HepG2 (cell line): ENCODE data around the gene HTRA2. TPM values are rescaled to one million over a fixed set of nuclear protein-coding genes. Genes with fewer than 3 reads are reported as not detected.

Source experiments
- ELF3 ChIP-seq: IDR thresholded peaks from 2 replicates; pipeline ENCODE4 v1.6.1; 2016; ENCODE audit warnings: missing genetic modification reagents, missing compliant biosample characterization
- FOXC1 ChIP-seq: sonication (generic); formaldehyde crosslinking; IDR thresholded peaks from 2 replicates; pipeline ENCODE4 v1.8.0; 2022; ENCODE audit warnings: mild to moderate bottlenecking, missing genetic modification reagents, borderline replicate concordance
- HDAC2 ChIP-seq: sonication (generic); formaldehyde crosslinking; IDR thresholded peaks from 2 replicates; pipeline ENCODE4 v1.4.0; 2020; ENCODE audit warnings: missing genetic modification reagents
- MAZ ChIP-seq, 2 experiments: sonication (generic) in 1 of 2; formaldehyde crosslinking in 1 of 2; IDR thresholded peaks; 2 replicates each; pipeline versions ENCODE4 v1.5.0 to v1.6.1; 2012 to 2020; ENCODE audit warnings: low read depth in 2 of 2, mild to moderate bottlenecking in 2 of 2, borderline replicate concordance in 1 of 2, improper control_type of control experiment in 1 of 2, low read length in 1 of 2, missing genetic modification reagents in 1 of 2, moderate library complexity in 1 of 2
- NFIB ChIP-seq: sonication (generic); formaldehyde crosslinking; IDR thresholded peaks from 2 replicates; pipeline ENCODE4 v1.9.0; 2021; ENCODE audit warnings: missing genetic modification reagents, mild to moderate bottlenecking, borderline replicate concordance
- NKX3-1 ChIP-seq: sonication (generic); formaldehyde crosslinking; IDR thresholded peaks from 2 replicates; pipeline ENCODE4 v1.5.0; 2020; ENCODE audit warnings: missing genetic modification reagents
- NR2F6 ChIP-seq, 2 experiments: IDR thresholded peaks; 2 replicates each; pipeline ENCODE4 v1.6.1; 2016; ENCODE audit warnings: antibody characterized with exemption in 1 of 2, mild to moderate bottlenecking in 1 of 2
- PAWR ChIP-seq: sonication (generic); formaldehyde crosslinking; IDR thresholded peaks from 2 replicates; pipeline ENCODE4 v1.4.0; 2020; ENCODE audit warnings: missing genetic modification reagents, mild to moderate bottlenecking, borderline replicate concordance
- PHF20 ChIP-seq: sonication (generic); formaldehyde crosslinking; IDR thresholded peaks from 2 replicates; pipeline ENCODE4 v1.5.0; 2020; ENCODE audit warnings: mild to moderate bottlenecking, missing genetic modification reagents
- PRMT3 ChIP-seq: sonication (generic); formaldehyde crosslinking; IDR thresholded peaks from 2 replicates; pipeline ENCODE4 v1.8.1; 2022; ENCODE audit warnings: low read depth, mild to moderate bottlenecking, moderate library complexity, missing genetic modification reagents, borderline replicate concordance
- RBFOX2 ChIP-seq: fragments of 200-400 bp; formaldehyde crosslinking; IDR thresholded peaks from 2 replicates; pipeline ENCODE4 v1.6.1; 2017; ENCODE audit warnings: low read depth, mild to moderate bottlenecking, low read length
- SRSF4 ChIP-seq: fragments of 200-400 bp; formaldehyde crosslinking; IDR thresholded peaks from one replicate; pipeline ENCODE4 v1.6.1; 2018; ENCODE audit warnings: mild to moderate bottlenecking, low read depth, low read length, moderate library complexity; ENCODE audit not compliant: poor library complexity, severe bottlenecking
- TBX2 ChIP-seq: sonication (generic); formaldehyde crosslinking; IDR thresholded peaks from 2 replicates; pipeline ENCODE4 v1.5.0; 2020; ENCODE audit warnings: missing genetic modification reagents, mild to moderate bottlenecking, borderline replicate concordance
- ZNF136 ChIP-seq: sonication (generic); formaldehyde crosslinking; IDR thresholded peaks from 2 replicates; pipeline ENCODE4 v1.8.1; 2022; ENCODE audit warnings: low read depth, mild to moderate bottlenecking, moderate library complexity, missing genetic modification reagents
- ZNF263 ChIP-seq: sonication (generic); formaldehyde crosslinking; IDR thresholded peaks from 2 replicates; pipeline ENCODE4 v1.4.0; 2020; ENCODE audit warnings: missing genetic modification reagents
- ZNF616 ChIP-seq: sonication (generic); formaldehyde crosslinking; IDR thresholded peaks from 2 replicates; pipeline ENCODE4 v1.5.0; 2020; ENCODE audit warnings: low read depth, mild to moderate bottlenecking, missing genetic modification reagents
- ZNF724P ChIP-seq: sonication (generic); formaldehyde crosslinking; IDR thresholded peaks from 2 replicates; pipeline ENCODE4 v1.8.0; 2022; ENCODE audit warnings: missing genetic modification reagents, borderline replicate concordance
- ZNF747 ChIP-seq: sonication (generic); formaldehyde crosslinking; IDR thresholded peaks from 2 replicates; pipeline ENCODE4 v1.8.1; 2023; ENCODE audit warnings: missing genetic modification reagents, mild to moderate bottlenecking, borderline replicate concordance
- ZNF749 ChIP-seq: sonication (generic); formaldehyde crosslinking; IDR thresholded peaks from 2 replicates; pipeline ENCODE4 v1.8.0; 2022; ENCODE audit warnings: mild to moderate bottlenecking, missing genetic modification reagents, moderate library complexity, borderline replicate concordance
- ZNF788 ChIP-seq: sonication (generic); formaldehyde crosslinking; IDR thresholded peaks from 2 replicates; pipeline ENCODE4 v1.5.0; 2020; ENCODE audit warnings: mild to moderate bottlenecking, missing genetic modification reagents, borderline replicate concordance
- polyA plus RNA-seq, 8 experiments: library from polyadenylated mRNA; depleted of rRNA in 3 of 8; stranded (reverse) in 7 of 8; unstranded in 1 of 8; fragments of >200 nt; fragmentation: Illumina TruSeq in 4 of 8; extraction: Trizol in 4 of 8; gene quantifications; 2 replicates each; pipeline versions ENCODE4 v1.2.1 to v1.2.3, GENCODE V29; 2011 to 2016; ENCODE audit warnings: low read depth in 4 of 8, missing spikeins in 1 of 8, mixed read lengths in 1 of 8; ENCODE audit not compliant: insufficient read depth in 1 of 8
- total RNA-seq, 5 experiments: library from RNA; depleted of rRNA; stranded (reverse); fragments of >200 nt; fragmentation: Illumina TruSeq; extraction: Trizol; gene quantifications; 2 replicates each; pipeline ENCODE4 v1.2.3, GENCODE V29; 2016; ENCODE audit warnings: low read depth in 1 of 5
- TF ChIP-seq, protein P1 (sequence below): sonication (generic); formaldehyde crosslinking; conservative IDR thresholded peaks from 2 replicates; pipeline ENCODE4 v1.8.1; 2023; ENCODE audit warnings: missing genetic modification reagents
- TF ChIP-seq, protein P2 (sequence below): IDR thresholded peaks from 2 replicates; pipeline ENCODE4 v1.6.1; 2012; ENCODE audit warnings: low read depth, low read length, improper control_type of control experiment
- TF ChIP-seq, protein P3 (sequence below): sonication (generic); formaldehyde crosslinking; IDR thresholded peaks from 2 replicates; pipeline ENCODE4 v1.5.0; 2020; ENCODE audit warnings: mild to moderate bottlenecking, missing genetic modification reagents, moderate library complexity

The HTRA2 gene
- total and polyA plus RNA-seq, 2 of the 13 experiments (the other 11 are each of a cell fraction or from before 2014, with no cell fraction given), result 47.7 to 50.3 TPM

DNA sequence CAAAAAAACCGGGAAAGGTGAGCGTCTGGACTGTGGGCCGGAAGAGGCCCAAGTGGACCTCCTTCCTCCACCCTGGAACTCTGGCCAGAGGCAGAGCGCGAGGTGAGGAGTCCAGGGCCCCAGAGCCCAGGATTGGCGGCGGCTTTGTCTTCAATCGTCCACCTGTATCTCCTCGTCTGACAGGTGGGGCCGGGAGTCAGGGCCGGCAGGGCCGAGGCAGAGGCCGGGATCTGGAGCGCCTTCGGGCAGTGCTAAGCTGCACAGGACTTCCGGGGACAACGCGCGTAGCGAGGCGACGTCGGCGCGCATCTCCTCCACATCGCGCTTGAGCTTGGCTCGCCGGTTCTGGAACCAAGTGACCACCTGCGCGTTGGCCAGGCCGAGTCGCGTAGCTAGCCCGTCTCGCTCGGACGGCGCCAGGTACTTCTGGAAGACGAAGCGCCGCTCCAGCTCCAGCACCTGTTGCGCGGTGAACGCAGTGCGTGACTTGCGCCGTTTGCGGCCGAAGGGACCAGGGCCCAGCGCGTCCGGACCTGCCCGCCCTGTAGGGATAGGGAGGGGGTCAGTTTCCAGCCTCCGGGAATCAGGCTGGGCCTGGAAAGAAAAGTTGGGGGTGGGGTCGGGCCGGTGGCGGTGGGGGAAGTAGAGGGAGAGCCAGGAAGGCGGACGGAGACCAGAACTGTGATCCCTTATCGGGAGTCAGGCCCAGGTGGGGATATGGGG is 31.8 kb upstream of the HTRA2 start (continued):
- TF ChIP-seq, protein P1, sequence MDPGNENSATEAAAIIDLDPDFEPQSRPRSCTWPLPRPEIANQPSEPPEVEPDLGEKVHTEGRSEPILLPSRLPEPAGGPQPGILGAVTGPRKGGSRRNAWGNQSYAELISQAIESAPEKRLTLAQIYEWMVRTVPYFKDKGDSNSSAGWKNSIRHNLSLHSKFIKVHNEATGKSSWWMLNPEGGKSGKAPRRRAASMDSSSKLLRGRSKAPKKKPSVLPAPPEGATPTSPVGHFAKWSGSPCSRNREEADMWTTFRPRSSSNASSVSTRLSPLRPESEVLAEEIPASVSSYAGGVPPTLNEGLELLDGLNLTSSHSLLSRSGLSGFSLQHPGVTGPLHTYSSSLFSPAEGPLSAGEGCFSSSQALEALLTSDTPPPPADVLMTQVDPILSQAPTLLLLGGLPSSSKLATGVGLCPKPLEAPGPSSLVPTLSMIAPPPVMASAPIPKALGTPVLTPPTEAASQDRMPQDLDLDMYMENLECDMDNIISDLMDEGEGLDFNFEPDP, result 0 out of 2 replicates have a peak, but pooled peaks have one; percentile 67
- no peak for TF ChIP-seq MAZ (IDR thresholded peaks at IDR 0.05; ENCODE audit: borderline replicate concordance, low read depth, low read length)
- TF ChIP-seq MAZ (CRISPR knock-in tag; IDR thresholded peaks at IDR 0.05; ENCODE audit: low read depth), result peak; percentile 82
- TF ChIP-seq SRSF4, result no peak
- TF ChIP-seq, protein P2, sequence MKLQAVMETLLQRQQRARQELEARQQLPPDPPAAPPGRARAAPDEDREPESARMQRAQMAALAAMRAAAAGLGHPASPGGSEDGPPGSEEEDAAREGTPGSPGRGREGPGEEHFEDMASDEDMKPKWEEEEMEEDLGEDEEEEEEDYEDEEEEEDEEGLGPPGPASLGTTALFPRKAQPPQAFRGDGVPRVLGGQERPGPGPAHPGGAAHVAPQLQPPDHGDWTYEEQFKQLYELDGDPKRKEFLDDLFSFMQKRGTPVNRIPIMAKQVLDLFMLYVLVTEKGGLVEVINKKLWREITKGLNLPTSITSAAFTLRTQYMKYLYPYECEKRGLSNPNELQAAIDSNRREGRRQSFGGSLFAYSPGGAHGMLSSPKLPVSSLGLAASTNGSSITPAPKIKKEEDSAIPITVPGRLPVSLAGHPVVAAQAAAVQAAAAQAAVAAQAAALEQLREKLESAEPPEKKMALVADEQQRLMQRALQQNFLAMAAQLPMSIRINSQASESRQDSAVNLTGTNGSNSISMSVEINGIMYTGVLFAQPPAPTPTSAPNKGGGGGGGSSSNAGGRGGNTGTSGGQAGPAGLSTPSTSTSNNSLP, result no peak
- TF ChIP-seq PHF20 (CRISPR knock-in tag), result peak; percentile 32; the same call in 1 of the 2 replicates
- TF ChIP-seq, protein P3, sequence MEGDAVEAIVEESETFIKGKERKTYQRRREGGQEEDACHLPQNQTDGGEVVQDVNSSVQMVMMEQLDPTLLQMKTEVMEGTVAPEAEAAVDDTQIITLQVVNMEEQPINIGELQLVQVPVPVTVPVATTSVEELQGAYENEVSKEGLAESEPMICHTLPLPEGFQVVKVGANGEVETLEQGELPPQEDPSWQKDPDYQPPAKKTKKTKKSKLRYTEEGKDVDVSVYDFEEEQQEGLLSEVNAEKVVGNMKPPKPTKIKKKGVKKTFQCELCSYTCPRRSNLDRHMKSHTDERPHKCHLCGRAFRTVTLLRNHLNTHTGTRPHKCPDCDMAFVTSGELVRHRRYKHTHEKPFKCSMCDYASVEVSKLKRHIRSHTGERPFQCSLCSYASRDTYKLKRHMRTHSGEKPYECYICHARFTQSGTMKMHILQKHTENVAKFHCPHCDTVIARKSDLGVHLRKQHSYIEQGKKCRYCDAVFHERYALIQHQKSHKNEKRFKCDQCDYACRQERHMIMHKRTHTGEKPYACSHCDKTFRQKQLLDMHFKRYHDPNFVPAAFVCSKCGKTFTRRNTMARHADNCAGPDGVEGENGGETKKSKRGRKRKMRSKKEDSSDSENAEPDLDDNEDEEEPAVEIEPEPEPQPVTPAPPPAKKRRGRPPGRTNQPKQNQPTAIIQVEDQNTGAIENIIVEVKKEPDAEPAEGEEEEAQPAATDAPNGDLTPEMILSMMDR, result peak; percentile 27; the same call in 1 of the 2 replicates
- 0 out of 2 replicates have a peak, but pooled peaks have one; percentile 34 for TF ChIP-seq NFIB
- no peak for TF ChIP-seq ZNF136 (CRISPR knock-in tag)
- TF ChIP-seq TBX2 (CRISPR knock-in tag), result peak; percentile 72
- peak; percentile 64; the same call in 1 of the 2 replicates for TF ChIP-seq NKX3-1
- 0 out of 2 replicates have a peak, but pooled peaks have one; percentile 26 for TF ChIP-seq PRMT3
- TF ChIP-seq ZNF747 (CRISPR knock-in tag), result 0 out of 2 replicates have a peak, but pooled peaks have one; percentile 43
- TF ChIP-seq ZNF749 (CRISPR knock-in tag), result peak; percentile 28; the same call in 1 of the 2 replicates
- peak; percentile 22; the same call in 1 of the 2 replicates for TF ChIP-seq PAWR (CRISPR knock-in tag)
- peak; percentile 51 for TF ChIP-seq ZNF263 (CRISPR knock-in tag)
- no peak for TF ChIP-seq NR2F6 (IDR thresholded peaks at IDR 0.05)
- TF ChIP-seq NR2F6 (CRISPR knock-in tag; IDR thresholded peaks at IDR 0.05), result 0 out of 2 replicates have a peak, but pooled peaks have one; percentile 17
- TF ChIP-seq ZNF788 (CRISPR knock-in tag), result 0 out of 2 replicates have a peak, but pooled peaks have one; percentile 45
- 0 out of 2 replicates have a peak, but pooled peaks have one; percentile 83 for TF ChIP-seq ZNF616 (CRISPR knock-in tag)
- peak; percentile 24; the same call in 1 of the 2 replicates for TF ChIP-seq FOXC1 (CRISPR knock-in tag)
- 0 out of 2 replicates have a peak, but pooled peaks have one; percentile 23 for TF ChIP-seq HDAC2 (CRISPR knock-in tag)
- 0 out of 2 replicates have a peak, but pooled peaks have one; percentile 15 for TF ChIP-seq ELF3 (CRISPR knock-in tag)
- TF ChIP-seq ZNF724P (CRISPR knock-in tag), result peak; percentile 83; the same call in 1 of the 2 replicates
- TF ChIP-seq RBFOX2, result peak; percentile 85
